Measurements from ENCODE around the gene ZNF423.

The ZNF423 gene

DNA sequence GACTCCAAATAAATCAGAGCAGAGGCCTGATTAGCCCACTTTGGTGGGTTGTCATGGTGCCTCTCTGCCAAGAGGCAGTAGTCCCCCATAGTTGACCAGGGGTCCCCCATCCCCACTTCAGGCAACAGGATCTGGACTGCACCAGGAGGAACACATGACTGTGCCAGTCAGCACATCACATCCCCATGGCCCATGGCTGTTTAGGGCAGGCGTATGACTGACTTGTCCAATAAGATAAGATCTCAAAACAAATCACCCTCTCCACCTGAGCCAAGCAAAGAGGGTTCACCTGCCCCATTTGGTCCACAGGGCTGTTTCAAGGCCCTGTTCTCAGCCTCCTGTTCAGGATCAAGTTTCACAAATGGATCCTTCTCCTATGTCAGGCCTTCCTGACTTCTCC lies 389.0 kb downstream of the ZNF423 start:
- TF ChIP-seq, protein P1, sequence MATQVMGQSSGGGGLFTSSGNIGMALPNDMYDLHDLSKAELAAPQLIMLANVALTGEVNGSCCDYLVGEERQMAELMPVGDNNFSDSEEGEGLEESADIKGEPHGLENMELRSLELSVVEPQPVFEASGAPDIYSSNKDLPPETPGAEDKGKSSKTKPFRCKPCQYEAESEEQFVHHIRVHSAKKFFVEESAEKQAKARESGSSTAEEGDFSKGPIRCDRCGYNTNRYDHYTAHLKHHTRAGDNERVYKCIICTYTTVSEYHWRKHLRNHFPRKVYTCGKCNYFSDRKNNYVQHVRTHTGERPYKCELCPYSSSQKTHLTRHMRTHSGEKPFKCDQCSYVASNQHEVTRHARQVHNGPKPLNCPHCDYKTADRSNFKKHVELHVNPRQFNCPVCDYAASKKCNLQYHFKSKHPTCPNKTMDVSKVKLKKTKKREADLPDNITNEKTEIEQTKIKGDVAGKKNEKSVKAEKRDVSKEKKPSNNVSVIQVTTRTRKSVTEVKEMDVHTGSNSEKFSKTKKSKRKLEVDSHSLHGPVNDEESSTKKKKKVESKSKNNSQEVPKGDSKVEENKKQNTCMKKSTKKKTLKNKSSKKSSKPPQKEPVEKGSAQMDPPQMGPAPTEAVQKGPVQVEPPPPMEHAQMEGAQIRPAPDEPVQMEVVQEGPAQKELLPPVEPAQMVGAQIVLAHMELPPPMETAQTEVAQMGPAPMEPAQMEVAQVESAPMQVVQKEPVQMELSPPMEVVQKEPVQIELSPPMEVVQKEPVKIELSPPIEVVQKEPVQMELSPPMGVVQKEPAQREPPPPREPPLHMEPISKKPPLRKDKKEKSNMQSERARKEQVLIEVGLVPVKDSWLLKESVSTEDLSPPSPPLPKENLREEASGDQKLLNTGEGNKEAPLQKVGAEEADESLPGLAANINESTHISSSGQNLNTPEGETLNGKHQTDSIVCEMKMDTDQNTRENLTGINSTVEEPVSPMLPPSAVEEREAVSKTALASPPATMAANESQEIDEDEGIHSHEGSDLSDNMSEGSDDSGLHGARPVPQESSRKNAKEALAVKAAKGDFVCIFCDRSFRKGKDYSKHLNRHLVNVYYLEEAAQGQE (IDR thresholded peaks at IDR 0.05; ENCODE audit: insufficient read depth in 1 of 2, low read depth in 2 of 2, low read length in 2 of 2), result no peak
- TF ChIP-seq POLR2AphosphoS5 (IDR thresholded peaks at IDR 0.05; ENCODE audit: low read depth, low read length) (no peak), TAF1 (IDR thresholded peaks at IDR 0.05; ENCODE audit: borderline replicate concordance, insufficient read depth, low read length) (no peak), SIN3A (IDR thresholded peaks at IDR 0.05; ENCODE audit: borderline replicate concordance, insufficient read depth, low read length) (no peak)

DNA sequence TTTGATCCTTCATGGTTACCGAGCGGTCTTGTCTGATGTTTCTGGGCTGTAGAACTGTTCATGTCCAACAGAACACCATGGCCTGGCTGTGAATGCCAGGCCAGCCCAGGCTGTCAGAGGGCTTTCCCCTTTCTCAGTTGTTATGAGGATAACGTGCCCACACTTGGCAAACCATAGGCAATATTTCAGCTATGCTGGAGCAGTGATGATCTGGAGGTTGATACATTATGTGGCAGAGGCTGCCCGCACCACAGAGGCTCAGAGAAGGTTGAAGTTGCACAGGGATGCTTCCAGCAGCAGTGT lies 389.4 kb downstream of the ZNF423 start:
- TF ChIP-seq, protein P1 (IDR thresholded peaks at IDR 0.05; ENCODE audit: insufficient read depth in 1 of 2, low read depth in 2 of 2, low read length in 2 of 2), result no peak
- TF ChIP-seq POLR2AphosphoS5 (IDR thresholded peaks at IDR 0.05; ENCODE audit: low read depth, low read length), result no peak
- TF ChIP-seq TAF1 (IDR thresholded peaks at IDR 0.05; ENCODE audit: borderline replicate concordance, insufficient read depth, low read length), result no peak
- TF ChIP-seq SIN3A (IDR thresholded peaks at IDR 0.05; ENCODE audit: borderline replicate concordance, insufficient read depth, low read length), result no peak
- TF ChIP-seq FOXP2 (optimal IDR thresholded peaks at IDR 0.05; ENCODE audit: borderline replicate concordance, extremely low read depth, extremely low read length, insufficient read depth), result no peak

DNA sequence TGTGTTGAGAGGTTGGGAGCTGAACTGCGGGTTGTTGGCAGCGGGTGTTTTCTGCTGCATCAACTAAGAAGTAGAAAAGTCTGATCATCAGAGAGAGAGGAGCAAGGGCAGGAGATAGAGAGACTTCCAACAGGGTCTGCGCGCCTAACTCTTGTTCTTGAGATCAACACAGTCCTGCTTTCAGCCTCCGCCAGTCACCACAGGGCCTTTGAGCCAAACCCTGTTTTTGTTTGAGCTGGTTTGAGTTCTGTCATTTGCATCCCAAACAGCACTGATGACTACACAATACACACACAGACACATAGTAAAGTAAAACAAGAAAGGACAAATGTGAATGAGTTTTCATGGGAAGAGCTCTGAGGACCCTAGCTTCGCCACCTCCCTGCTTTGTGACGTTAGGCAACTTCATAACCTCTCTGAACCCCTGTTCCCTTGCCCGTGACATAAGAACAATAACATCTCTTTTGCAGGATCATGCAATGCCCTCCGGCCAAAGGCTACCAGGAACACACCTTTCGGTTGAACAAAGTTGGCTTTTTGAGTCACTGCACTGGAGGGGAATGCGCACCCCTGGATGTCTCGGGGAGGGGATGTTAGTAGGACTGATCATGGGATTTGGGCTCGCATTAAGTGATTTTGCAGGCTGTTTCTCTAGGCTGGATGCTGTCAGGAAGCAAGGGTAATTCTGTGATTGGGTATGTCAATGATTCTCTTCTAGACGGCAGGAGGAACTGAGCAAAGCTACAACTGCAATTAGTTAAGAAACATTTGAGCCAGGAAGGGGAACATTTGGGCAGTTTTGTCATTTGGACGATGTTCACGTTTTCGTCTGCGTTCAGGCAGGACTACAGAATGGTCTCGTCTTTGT lies 390.0 kb downstream of the ZNF423 start:
- TF ChIP-seq FOXP2 (optimal IDR thresholded peaks at IDR 0.05; ENCODE audit: borderline replicate concordance, extremely low read depth, extremely low read length, insufficient read depth), result no peak
- TF ChIP-seq POLR2AphosphoS5 (IDR thresholded peaks at IDR 0.05; ENCODE audit: low read depth, low read length), result no peak
- TF ChIP-seq TAF1 (IDR thresholded peaks at IDR 0.05; ENCODE audit: borderline replicate concordance, insufficient read depth, low read length), result no peak
- TF ChIP-seq, protein P1 (IDR thresholded peaks at IDR 0.05; ENCODE audit: insufficient read depth in 1 of 2, low read depth in 2 of 2, low read length in 2 of 2), result no peak
- TF ChIP-seq SIN3A (IDR thresholded peaks at IDR 0.05; ENCODE audit: borderline replicate concordance, insufficient read depth, low read length), result no peak

DNA sequence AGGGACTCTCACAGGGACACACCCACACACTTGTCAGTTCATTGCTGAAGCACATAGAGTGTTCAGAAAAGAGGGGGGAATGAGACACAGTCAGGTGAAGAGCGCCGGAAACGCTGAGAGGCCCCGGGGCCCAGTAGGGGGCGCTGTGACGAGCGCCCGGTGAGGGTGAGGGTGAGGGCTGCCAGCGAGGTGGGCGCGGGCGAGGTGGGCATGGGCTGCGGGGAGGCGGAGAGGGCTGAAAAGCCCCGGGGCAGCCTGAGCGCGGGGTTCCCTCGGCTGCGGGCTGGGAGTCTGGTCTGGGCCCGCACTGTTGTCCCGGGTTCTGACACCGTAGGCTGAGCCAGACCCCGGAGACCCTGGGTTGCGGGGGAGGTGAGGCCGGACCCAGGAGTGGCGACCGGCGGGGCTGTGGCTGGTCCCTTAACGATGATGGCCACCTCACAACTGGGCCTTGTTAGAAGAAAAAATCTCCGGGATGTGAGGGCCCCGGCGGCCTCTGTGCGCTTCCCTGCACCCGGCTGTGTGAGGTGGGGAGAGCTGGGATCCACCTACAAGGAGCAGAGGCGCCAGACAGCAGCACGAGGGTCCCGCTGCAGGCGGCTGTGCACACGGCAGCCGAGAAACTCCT lies 390.9 kb downstream of the ZNF423 start:
- no peak for TF ChIP-seq FOXP2 (optimal IDR thresholded peaks at IDR 0.05; ENCODE audit: borderline replicate concordance, extremely low read depth, extremely low read length, insufficient read depth)

DNA sequence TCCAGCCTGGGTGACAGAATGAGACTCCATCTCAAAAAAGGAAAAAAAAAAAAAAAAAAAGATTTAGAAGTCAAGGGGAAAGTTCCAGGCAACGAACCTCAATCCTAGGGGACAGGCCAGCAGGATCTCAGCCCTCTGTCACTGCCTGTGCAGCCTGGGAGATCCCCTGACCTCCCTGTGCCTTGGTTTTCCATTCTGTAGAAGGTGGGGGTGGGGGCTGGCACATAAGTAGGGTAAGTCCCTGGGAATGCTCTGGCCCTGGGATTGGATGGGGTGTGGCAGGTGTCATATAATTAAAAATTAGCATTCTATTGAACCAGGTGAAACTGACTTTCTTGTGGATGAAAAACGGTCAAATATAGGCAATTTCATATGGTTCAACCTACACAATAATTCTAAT lies 391.8 kb downstream of the ZNF423 start:
- TF ChIP-seq TAF1 (IDR thresholded peaks at IDR 0.05; ENCODE audit: borderline replicate concordance, insufficient read depth, low read length) (no peak), FOXP2 (optimal IDR thresholded peaks at IDR 0.05; ENCODE audit: borderline replicate concordance, extremely low read depth, extremely low read length, insufficient read depth) (no peak), SIN3A (IDR thresholded peaks at IDR 0.05; ENCODE audit: borderline replicate concordance, insufficient read depth, low read length) (no peak), POLR2AphosphoS5 (IDR thresholded peaks at IDR 0.05; ENCODE audit: low read depth, low read length) (no peak)
- TF ChIP-seq, protein P1 (IDR thresholded peaks at IDR 0.05; ENCODE audit: insufficient read depth in 1 of 2, low read depth in 2 of 2, low read length in 2 of 2), result no peak

All from PFSK-1 (cell line).